Caco-2 (cell line): ENCODE results near the gene KPNA1. TPM values are rescaled to one million over a fixed set of nuclear protein-coding genes. Genes with fewer than 3 reads are reported as not detected.

Experiments
- BruUV-seq: library from RNA; stranded (reverse); fragments of 400-500 nt; replicated peaks from 2 replicates; lab custom pipeline; 2021; lab: Mats Ljungman, UMichigan
- CTCF ChIA-PET: fragments of 300-600 bp; sonication (Branson Sonifier 250); formaldehyde crosslinking; loops from one replicate; lab custom pipeline; 2022; ENCODE audit warnings: antibody characterized with exemption; lab: Charles Lee
- POLR2A ChIA-PET: fragments of 300-600 bp; sonication (Branson Sonifier 250); formaldehyde crosslinking; loops from one replicate; lab custom pipeline; 2022; ENCODE audit warnings: antibody characterized with exemption; lab: Charles Lee
- DNase-seq, 2 experiments: peaks; one replicate each; pipeline versions ENCODE4 v3.0.0 to v3.0.0-alpha.2; 2020 to 2022
- H3K27me3 ChIP-seq: replicated peaks from 2 replicates; pipeline ENCODE4 v1.6.0; 2011; ENCODE audit warnings: low read length; ENCODE audit not compliant: control insufficient read depth, insufficient read depth
- H3K36me3 ChIP-seq: 2 replicates; pipeline ENCODE4 v1.5.1; 2011; ENCODE audit warnings: low read length; ENCODE audit not compliant: control insufficient read depth, insufficient read depth
- H3K4me1 ChIP-seq: fragments of 250-450 bp; sonication (Bioruptor Pico); 2 replicates; pipeline ENCODE4 v1.5.1; 2020; ENCODE audit warnings: mild to moderate bottlenecking
- H3K4me3 ChIP-seq: 2 replicates; pipeline ENCODE4 v1.5.1; 2011; ENCODE audit warnings: low read depth, mild to moderate bottlenecking, control low read depth, low read length
- H3K9me3 ChIP-seq: fragments of 250-450 bp; sonication (Bioruptor Pico); 2 replicates; pipeline ENCODE4 v1.5.1; 2020; ENCODE audit warnings: mild to moderate bottlenecking, moderate library complexity
- H3K27ac Mint-ChIP-seq: one replicate; pipeline ENCODE4 v1.8.0; 2022; ENCODE audit warnings: mixed read lengths; ENCODE audit not compliant: unreplicated experiment
- H3K27me3 Mint-ChIP-seq: one replicate; pipeline ENCODE4 v1.8.0; 2022; ENCODE audit warnings: mixed read lengths; ENCODE audit not compliant: insufficient read depth, unreplicated experiment
- H3K36me3 Mint-ChIP-seq: one replicate; pipeline ENCODE4 v1.8.0; 2022; ENCODE audit warnings: mild to moderate bottlenecking, mixed read lengths; ENCODE audit not compliant: insufficient read depth, unreplicated experiment
- H3K4me1 Mint-ChIP-seq: one replicate; pipeline ENCODE4 v1.8.0; 2022; ENCODE audit warnings: low read depth, mixed read lengths; ENCODE audit not compliant: unreplicated experiment
- H3K4me3 Mint-ChIP-seq: one replicate; pipeline ENCODE4 v1.8.0; 2022; ENCODE audit warnings: mild to moderate bottlenecking, moderate library complexity, mixed read lengths; ENCODE audit not compliant: unreplicated experiment
- H3K9me3 Mint-ChIP-seq: one replicate; pipeline ENCODE4 v1.8.0; 2022; ENCODE audit warnings: mixed read lengths; ENCODE audit not compliant: unreplicated experiment
- intact Hi-C: fragments of 100-400 bp; cut with micrococcal nuclease; formaldehyde crosslinking; loops from one replicate; pipeline ENCODE4 v1.10.0; 2022; ENCODE audit not compliant: unreplicated experiment
- total RNA-seq: library from RNA; stranded (reverse); gene quantifications from 2 replicates; pipeline ENCODE4 v1.2.3, GENCODE V29; 2022
- TF ChIP-seq, protein P1 (sequence below), 2 experiments: fragments of 200-600 bp in 1 of 2; IDR thresholded peaks; 1 replicate in 1 of 2; 2 replicates in 1 of 2; pipeline versions ENCODE4 v1.5.1 to v1.8.0; 2011 to 2022; ENCODE audit warnings: antibody characterized with exemption in 1 of 2, control low read depth in 1 of 2, inconsistent platforms in 1 of 2, low read depth in 1 of 2, low read length in 1 of 2, mild to moderate bottlenecking in 1 of 2, moderate library complexity in 1 of 2; ENCODE audit not compliant: insufficient read depth in 1 of 2, severe bottlenecking in 1 of 2, unreplicated experiment in 1 of 2

The KPNA1 gene
- total RNA-seq, 1 experiment from 2014 or later = 82.0 TPM

GRCh38 chr3:122548076-122548475, 33.3 kb upstream of the KPNA1 start:
- Histone ChIP-seq H3K4me1 (no peaks in the 10 kb centered on the region), H3K36me3 (no peaks in the 10 kb centered on the region), H3K4me3 (no peak overlapping the region), H3K27me3 (no peaks in the 10 kb centered on the region), H3K9me3 (no peaks in the 10 kb centered on the region)
- Mint-ChIP-seq H3K4me1 (no peaks in the 10 kb centered on the region), H3K27ac (no peak overlapping the region), H3K9me3 (no peaks in the 10 kb centered on the region), H3K36me3 (peaks cover 13% of the 10 kb centered on the region), H3K27me3 (no peaks in the 10 kb centered on the region), H3K4me3 (no peak overlapping the region)
- CTCF ChIA-PET = no interaction called here
- DNase-seq = no peak
- TF ChIP-seq, protein P1, sequence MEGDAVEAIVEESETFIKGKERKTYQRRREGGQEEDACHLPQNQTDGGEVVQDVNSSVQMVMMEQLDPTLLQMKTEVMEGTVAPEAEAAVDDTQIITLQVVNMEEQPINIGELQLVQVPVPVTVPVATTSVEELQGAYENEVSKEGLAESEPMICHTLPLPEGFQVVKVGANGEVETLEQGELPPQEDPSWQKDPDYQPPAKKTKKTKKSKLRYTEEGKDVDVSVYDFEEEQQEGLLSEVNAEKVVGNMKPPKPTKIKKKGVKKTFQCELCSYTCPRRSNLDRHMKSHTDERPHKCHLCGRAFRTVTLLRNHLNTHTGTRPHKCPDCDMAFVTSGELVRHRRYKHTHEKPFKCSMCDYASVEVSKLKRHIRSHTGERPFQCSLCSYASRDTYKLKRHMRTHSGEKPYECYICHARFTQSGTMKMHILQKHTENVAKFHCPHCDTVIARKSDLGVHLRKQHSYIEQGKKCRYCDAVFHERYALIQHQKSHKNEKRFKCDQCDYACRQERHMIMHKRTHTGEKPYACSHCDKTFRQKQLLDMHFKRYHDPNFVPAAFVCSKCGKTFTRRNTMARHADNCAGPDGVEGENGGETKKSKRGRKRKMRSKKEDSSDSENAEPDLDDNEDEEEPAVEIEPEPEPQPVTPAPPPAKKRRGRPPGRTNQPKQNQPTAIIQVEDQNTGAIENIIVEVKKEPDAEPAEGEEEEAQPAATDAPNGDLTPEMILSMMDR (IDR thresholded peaks at IDR 0.05; ENCODE audit: insufficient read depth in 1 of 2, low read depth in 1 of 2, low read length in 1 of 2, severe bottlenecking in 1 of 2, unreplicated experiment in 1 of 2) = no peak
- intact Hi-C loops = no loop called here
- POLR2A ChIA-PET = no interaction called here
- no TSS peak for BruUV-seq

GRCh38 chr3:122546151-122546550, 31.4 kb upstream of the KPNA1 start:
- H3K27me3 ChIP-seq = no peaks in the 10 kb centered on the region
- POLR2A ChIA-PET = no interaction called here
- no peaks in the 10 kb centered on the region for H3K9me3 ChIP-seq
- CTCF ChIA-PET = interaction anchor here (0.7 kb wide), 1 partner anchor 86 kb away, joined by 3 read pairs; no protein-coding TSS in a partner anchor
- H3K27me3 Mint-ChIP-seq = no peaks in the 10 kb centered on the region
- H3K4me3 ChIP-seq = no peak overlapping the region
- no peaks in the 10 kb centered on the region for H3K9me3 Mint-ChIP-seq
- no peak overlapping the region for H3K27ac Mint-ChIP-seq
- intact Hi-C loops = no loop called here
- TF ChIP-seq, protein P1 (IDR thresholded peaks at IDR 0.05; ENCODE audit: insufficient read depth in 1 of 2, low read depth in 1 of 2, low read length in 1 of 2, severe bottlenecking in 1 of 2, unreplicated experiment in 1 of 2) = no peak
- no TSS peak for BruUV-seq
- DNase-seq = no peak
- H3K36me3 Mint-ChIP-seq = peaks cover 13% of the 10 kb centered on the region
- H3K36me3 ChIP-seq = no peaks in the 10 kb centered on the region
- H3K4me1 ChIP-seq = no peaks in the 10 kb centered on the region
- H3K4me3 Mint-ChIP-seq = no peak overlapping the region
- H3K4me1 Mint-ChIP-seq = no peaks in the 10 kb centered on the region

- POLR2A ChIA-PET = no interaction called here
- Mint-ChIP-seq H3K4me1 (no peaks in the 10 kb centered on the region), H3K9me3 (no peaks in the 10 kb centered on the region), H3K27ac (no peak overlapping the region), H3K27me3 (no peaks in the 10 kb centered on the region), H3K36me3 (peaks cover 11% of the 10 kb centered on the region), H3K4me3 (no peak overlapping the region)
- intact Hi-C loops = no loop called here
- TF ChIP-seq, protein P1 (IDR thresholded peaks at IDR 0.05; ENCODE audit: insufficient read depth in 1 of 2, low read depth in 1 of 2, low read length in 1 of 2, severe bottlenecking in 1 of 2, unreplicated experiment in 1 of 2) = no peak
- Histone ChIP-seq H3K9me3 (no peaks in the 10 kb centered on the region), H3K27me3 (no peaks in the 10 kb centered on the region), H3K36me3 (no peaks in the 10 kb centered on the region), H3K4me3 (no peak overlapping the region), H3K4me1 (no peaks in the 10 kb centered on the region; the same call in 1 of the 2 replicates)
- CTCF ChIA-PET = no interaction called here
- BruUV-seq = no TSS peak
- no peak for DNase-seq
Measured at GRCh38 chr3:122538956-122539490, 24.3 kb upstream of the KPNA1 start.
